ENCODE measurements around the gene COX5A.
A peak's percentile ranks its signal among the peaks of the same experiment; 100 is the strongest.

DNA sequence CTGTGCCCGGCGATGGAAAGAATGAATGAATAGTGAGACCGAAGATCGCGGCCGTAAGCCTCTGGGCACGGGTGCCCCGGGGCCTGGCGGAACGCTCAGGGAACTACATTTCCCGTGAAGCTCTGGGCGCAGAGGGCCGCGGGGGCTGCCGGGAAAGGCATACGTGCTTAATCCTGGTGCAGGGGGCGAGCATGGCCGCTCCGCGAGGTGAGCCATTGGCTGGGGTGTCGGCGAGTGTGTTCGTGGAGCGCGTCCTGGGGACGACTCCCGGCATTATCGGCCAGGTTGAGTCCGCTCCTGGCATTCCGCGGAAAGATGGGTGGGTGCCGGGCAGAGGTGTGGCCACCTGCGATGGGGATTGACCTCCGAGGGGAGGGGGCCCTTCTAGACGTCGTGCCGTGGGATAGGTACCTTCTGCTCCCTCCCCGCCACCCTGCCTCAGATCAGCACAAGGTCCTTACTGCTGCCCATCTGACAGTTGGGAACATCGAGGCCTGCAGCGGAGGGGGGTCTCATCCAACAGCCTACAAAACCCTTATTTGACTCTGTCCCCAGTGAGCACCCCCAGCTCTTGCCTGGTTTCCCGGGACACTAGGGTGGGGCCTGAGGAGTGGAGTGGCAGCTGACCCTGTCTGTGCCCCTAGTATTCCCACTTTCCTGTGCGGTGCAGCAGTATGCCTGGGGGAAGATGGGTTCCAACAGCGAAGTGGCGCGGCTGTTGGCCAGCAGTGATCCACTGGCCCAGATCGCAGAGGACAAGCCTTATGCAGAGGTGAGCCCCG, 47.8 kb downstream of the COX5A start, which contains the start of gene MPI:
- no peak for TF ChIP-seq ELK1 (IDR thresholded peaks at IDR 0.05; ENCODE audit: borderline replicate concordance, low read depth, low read length)
- TF ChIP-seq MXI1 (IDR thresholded peaks at IDR 0.05; ENCODE audit: borderline replicate concordance, low read depth, low read length), result peak; percentile 89; the same call in 1 of the 2 replicates
- TF ChIP-seq BHLHE40 (IDR thresholded peaks at IDR 0.05; ENCODE audit: low read depth, low read length), result peak; percentile 41; the same call in 1 of the 2 replicates
- TF ChIP-seq, protein P1, sequence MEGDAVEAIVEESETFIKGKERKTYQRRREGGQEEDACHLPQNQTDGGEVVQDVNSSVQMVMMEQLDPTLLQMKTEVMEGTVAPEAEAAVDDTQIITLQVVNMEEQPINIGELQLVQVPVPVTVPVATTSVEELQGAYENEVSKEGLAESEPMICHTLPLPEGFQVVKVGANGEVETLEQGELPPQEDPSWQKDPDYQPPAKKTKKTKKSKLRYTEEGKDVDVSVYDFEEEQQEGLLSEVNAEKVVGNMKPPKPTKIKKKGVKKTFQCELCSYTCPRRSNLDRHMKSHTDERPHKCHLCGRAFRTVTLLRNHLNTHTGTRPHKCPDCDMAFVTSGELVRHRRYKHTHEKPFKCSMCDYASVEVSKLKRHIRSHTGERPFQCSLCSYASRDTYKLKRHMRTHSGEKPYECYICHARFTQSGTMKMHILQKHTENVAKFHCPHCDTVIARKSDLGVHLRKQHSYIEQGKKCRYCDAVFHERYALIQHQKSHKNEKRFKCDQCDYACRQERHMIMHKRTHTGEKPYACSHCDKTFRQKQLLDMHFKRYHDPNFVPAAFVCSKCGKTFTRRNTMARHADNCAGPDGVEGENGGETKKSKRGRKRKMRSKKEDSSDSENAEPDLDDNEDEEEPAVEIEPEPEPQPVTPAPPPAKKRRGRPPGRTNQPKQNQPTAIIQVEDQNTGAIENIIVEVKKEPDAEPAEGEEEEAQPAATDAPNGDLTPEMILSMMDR (conservative IDR thresholded peaks at IDR 0.05; ENCODE audit: low read depth, low read length), result no peak
- no peak for TF ChIP-seq RAD21 (IDR thresholded peaks at IDR 0.05; ENCODE audit: low read length)
- peak; percentile 83 for TF ChIP-seq POLR2A (IDR thresholded peaks at IDR 0.05; ENCODE audit: low read depth, low read length)
- TF ChIP-seq, protein P2, sequence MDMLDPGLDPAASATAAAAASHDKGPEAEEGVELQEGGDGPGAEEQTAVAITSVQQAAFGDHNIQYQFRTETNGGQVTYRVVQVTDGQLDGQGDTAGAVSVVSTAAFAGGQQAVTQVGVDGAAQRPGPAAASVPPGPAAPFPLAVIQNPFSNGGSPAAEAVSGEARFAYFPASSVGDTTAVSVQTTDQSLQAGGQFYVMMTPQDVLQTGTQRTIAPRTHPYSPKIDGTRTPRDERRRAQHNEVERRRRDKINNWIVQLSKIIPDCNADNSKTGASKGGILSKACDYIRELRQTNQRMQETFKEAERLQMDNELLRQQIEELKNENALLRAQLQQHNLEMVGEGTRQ (IDR thresholded peaks at IDR 0.05; ENCODE audit: low read depth, low read length), result no peak
- TF ChIP-seq CEBPB (IDR thresholded peaks at IDR 0.05; ENCODE audit: low read depth, low read length), result no peak
